ENCODE measurements around the gene CCT5. TPM values are rescaled to one million over a fixed set of nuclear protein-coding genes. Genes with fewer than 3 reads are reported as not detected.

The CCT5 gene
- total RNA-seq, 4 donors from 2014 or later: 113 to 208 (median 155) TPM

- 87 to 90% methylated on average over 3 to 5 of the region's 5 CpGs for WGBS, 2 donors (ENCODE audit: low coverage in 1 of 2)
- peaks cover 18 to 100% of the 10 kb centered on the region in 2 donors for H3K36me3 ChIP-seq
- H3K9me3 ChIP-seq: no peaks in the 10 kb centered on the region
- TF ChIP-seq POLR2A (IDR thresholded peaks at IDR 0.05) (no peak), EP300 (IDR thresholded peaks at IDR 0.05) (no peak), POLR2AphosphoS5 (IDR thresholded peaks at IDR 0.05) (no peak), CTCF (IDR thresholded peaks at IDR 0.05) (no peak)
- ATAC-seq: no peak
- no peak overlapping the region for H3K4me3 ChIP-seq
- H3K27me3 ChIP-seq: no peaks in the 10 kb centered on the region
- H3K4me1 ChIP-seq: no peaks in the 10 kb centered on the region
- no peak overlapping the region for H3K27ac ChIP-seq
Observed at GRCh38 chr5:10259899-10260298, 9.8 kb downstream of the CCT5 start.

- Histone ChIP-seq H3K4me3 (no peak overlapping the region), H3K27me3 (no peaks in the 10 kb centered on the region), H3K27ac (no peak overlapping the region), H3K4me1 (no peaks in the 10 kb centered on the region), H3K9me3 (no peaks in the 10 kb centered on the region), H3K36me3 (peaks cover 15 to 100% of the 10 kb centered on the region in 2 donors)
- TF ChIP-seq EP300 (IDR thresholded peaks at IDR 0.05) (no peak), POLR2AphosphoS5 (IDR thresholded peaks at IDR 0.05) (no peak), POLR2A (IDR thresholded peaks at IDR 0.05) (no peak), CTCF (IDR thresholded peaks at IDR 0.05) (no peak)
- 42 to 100% methylated on average over 2 of the region's 9 CpGs for WGBS, 2 donors (ENCODE audit: low coverage in 1 of 2)
- no peak for ATAC-seq
Observed at GRCh38 chr5:10261065-10261464, 11.0 kb downstream of the CCT5 start.

GRCh38 chr5:10262121-10262774 lies 12.2 kb downstream of the CCT5 start:
- no peaks in the 10 kb centered on the region for H3K27me3 ChIP-seq
- H3K4me3 ChIP-seq: no peak overlapping the region
- H3K9me3 ChIP-seq: no peaks in the 10 kb centered on the region
- TF ChIP-seq POLR2AphosphoS5 (IDR thresholded peaks at IDR 0.05): no peak
- no peak for TF ChIP-seq POLR2A (IDR thresholded peaks at IDR 0.05)
- TF ChIP-seq EP300 (IDR thresholded peaks at IDR 0.05): no peak
- no peak for TF ChIP-seq CTCF (IDR thresholded peaks at IDR 0.05)
- ATAC-seq: no peak
- H3K36me3 ChIP-seq: peaks cover 6 to 92% of the 10 kb centered on the region in 2 donors
- H3K27ac ChIP-seq: no peak overlapping the region
- no peaks in the 10 kb centered on the region for H3K4me1 ChIP-seq
- WGBS, 2 donors (ENCODE audit: low coverage in 1 of 2): 67 to 71% methylated on average over 16 to 17 of the region's 18 CpGs

- no peaks in the 10 kb centered on the region for H3K27me3 ChIP-seq
- H3K9me3 ChIP-seq: no peaks in the 10 kb centered on the region
- peaks cover 3 to 84% of the 10 kb centered on the region in 2 donors for H3K36me3 ChIP-seq
- no peak overlapping the region for H3K27ac ChIP-seq
- no peak overlapping the region for H3K4me3 ChIP-seq
- no peak for ATAC-seq
- 98 to 100% methylated on average over 3 to 5 of the region's 11 CpGs for WGBS, 2 donors (ENCODE audit: low coverage in 1 of 2)
- no peaks in the 10 kb centered on the region for H3K4me1 ChIP-seq
- TF ChIP-seq POLR2AphosphoS5 (IDR thresholded peaks at IDR 0.05) (no peak), POLR2A (IDR thresholded peaks at IDR 0.05) (no peak), CTCF (IDR thresholded peaks at IDR 0.05) (no peak), EP300 (IDR thresholded peaks at IDR 0.05) (no peak)
Observed at GRCh38 chr5:10262995-10263394, 12.9 kb downstream of the CCT5 start.

- Histone ChIP-seq H3K27me3 (no peaks in the 10 kb centered on the region), H3K4me3 (no peak overlapping the region), H3K4me1 (no peaks in the 10 kb centered on the region), H3K27ac (no peak overlapping the region), H3K36me3 (peaks cover 0 to 68% of the 10 kb centered on the region in 2 donors), H3K9me3 (no peaks in the 10 kb centered on the region)
- no peak for TF ChIP-seq CTCF (IDR thresholded peaks at IDR 0.05)
- TF ChIP-seq POLR2A (IDR thresholded peaks at IDR 0.05): no peak
- TF ChIP-seq POLR2AphosphoS5 (IDR thresholded peaks at IDR 0.05): no peak
- TF ChIP-seq EP300 (IDR thresholded peaks at IDR 0.05): no peak
- 44 to 50% methylated on average over 3 of the region's 3 CpGs for WGBS, 2 donors (ENCODE audit: low coverage in 1 of 2)
- no peak for ATAC-seq
Observed at GRCh38 chr5:10264604-10265003, 14.5 kb downstream of the CCT5 start.
